Adrenal gland (tissue), 12 donors: ENCODE measurements around the gene CYBA. TPM values are rescaled to one million over a fixed set of nuclear protein-coding genes. Genes with fewer than 3 reads are reported as not detected.

Experiments used
- DNase-seq, 7 donors: peaks; one replicate each; pipeline ENCODE4 v3.0.0-alpha.2; 2019 to 2020
- H3K27ac ChIP-seq, 5 donors: fragments of 200-600 bp; sonication (generic) in 4 of 5; 1 replicate in 3 of 5; 2 replicates in 2 of 5; pipeline versions ENCODE4 v1.5.1 to v1.8.0; 2016 to 2020; ENCODE audit warnings: mild to moderate bottlenecking in 1 of 5
- H3K27me3 ChIP-seq: fragments of 200-600 bp; 2 replicates; pipeline ENCODE4 v1.8.0; 2021
- H3K36me3 ChIP-seq, 2 donors: fragments of 200-600 bp; replicated peaks in 1 of 2; 1 replicate in 1 of 2; 2 replicates in 1 of 2; pipeline versions ENCODE4 v1.5.1 to v1.8.0; 2018 to 2022
- H3K4me1 ChIP-seq, 2 donors: fragments of 200-600 bp; replicated peaks in 1 of 2; 1 replicate in 1 of 2; 2 replicates in 1 of 2; pipeline versions ENCODE4 v1.5.1 to v1.8.0; 2018 to 2021
- H3K4me3 ChIP-seq, 4 donors: fragments of 200-600 bp; sonication (generic) in 3 of 4; one replicate each; pipeline ENCODE4 v1.5.1; 2016 to 2018
- H3K9me3 ChIP-seq, 3 donors: fragments of 200-600 bp; sonication (generic) in 1 of 3; replicated peaks in 1 of 3; 1 replicate in 2 of 3; 2 replicates in 1 of 3; pipeline versions ENCODE4 v1.5.1 to v1.8.0; 2016 to 2021
- POLR2A ChIP-seq, 2 donors: fragments of 450-650 bp; IDR thresholded peaks; one replicate each; pipeline ENCODE4 v1.6.1; 2017; ENCODE audit warnings: antibody characterized with exemption in 2 of 2, mild to moderate bottlenecking in 2 of 2, moderate library complexity in 1 of 2
- WGBS, 4 donors: extraction: QIAGEN DNeasy Blood & Tissue Kit in 2 of 4; methylation state at CpG; one replicate each; pipeline versions ENCODE4 v1.1.5 to v1.1.7; 2013 to 2017; 5-methylcytosine and 5-hydroxymethylcytosine counted together
- intact Hi-C, 2 donors: fragments of 100-400 bp; cut with DNase I; formaldehyde crosslinking; loops; one replicate each; pipeline versions ENCODE4 v1.14.1 to v1.15.0; 2022 to 2023
- polyA plus RNA-seq, 3 donors: library from polyadenylated mRNA; stranded (reverse); fragments of 200-250 nt in 2 of 3; fragments of 350-450 nt in 1 of 3; fragmentation: Illumina TruSeq in 1 of 3; extraction: RNeasy Lipid Tissue Mini Kit (QIAGEN cat#74804) in 1 of 3; gene quantifications; one replicate each; pipeline ENCODE4 v1.2.3, GENCODE V29; 2013 to 2014
- total RNA-seq, 9 donors: library from RNA; depleted of rRNA in 4 of 9; stranded (reverse); fragments of >200 nt in 4 of 9; fragments of 120-200 nt in 1 of 9; fragmentation: NEBNext Ultra II Directional in 1 of 9; extraction: Animal tissue kit (Norgen Biotek cat#: 25700) in 1 of 9; gene quantifications; one replicate each; pipeline versions ENCODE4 v1.1.0 to v1.2.4, GENCODE V29; 2013 to 2023
- TF ChIP-seq, protein P1 (sequence below), 6 experiments: fragments of 450-650 bp in 4 of 6; fragments of 200-600 bp in 2 of 6; sonication (generic) in 1 of 6; IDR thresholded peaks; 1 replicate in 5 of 6; 2 replicates in 1 of 6; pipeline versions ENCODE4 v1.5.1 to v1.8.0; 2016 to 2021; ENCODE audit warnings: antibody characterized with exemption in 6 of 6, mild to moderate bottlenecking in 2 of 6, moderate library complexity in 1 of 6
- donor health status: healthy with polysubstance abuse.
- donor health status: Bipolar disorder and iron deficiency.
- donor health status: DM: yes; HTN: yes; CAD: no.
- donor health status: DM: no; HTN: no; CAD: no.
- donor health status: DM: no; HTN: no; CAD: no.
- donor health status: DM: yes; HTN: yes; CAD: no.

CYBA gene
- total and polyA plus RNA-seq, 12 donors: 19.6 to 374 (median 155) TPM

DNA sequence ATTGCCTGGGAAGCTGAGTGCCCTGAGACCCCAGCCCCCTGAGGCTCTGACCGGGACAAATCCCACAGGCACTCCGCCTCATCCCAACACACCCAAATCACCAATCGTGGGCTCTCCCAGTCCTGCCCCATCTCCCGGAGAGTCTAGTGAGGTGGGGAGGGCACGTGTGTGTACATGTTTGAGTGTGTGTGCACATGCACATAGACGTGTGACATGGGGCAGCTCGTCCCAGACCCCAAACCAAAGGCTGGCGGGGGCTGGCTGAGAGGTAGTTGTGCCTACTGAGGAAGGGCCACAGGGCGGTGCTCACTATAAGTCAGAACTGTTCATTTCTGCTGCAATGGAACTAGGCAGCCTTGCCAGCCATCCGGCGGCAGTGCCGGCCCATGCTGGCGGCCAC is 26.9 kb upstream of the CYBA start:
- Histone ChIP-seq H3K27me3 (peaks cover 16% of the 10 kb centered on the region), H3K9me3 (no peaks in the 10 kb centered on the region), H3K36me3 (no peaks in the 10 kb centered on the region), H3K4me1 (peaks cover 0 to 4% of the 10 kb centered on the region in 2 donors), H3K27ac (no peak overlapping the region), H3K4me3 (no peak overlapping the region)
- TF ChIP-seq, protein P1, sequence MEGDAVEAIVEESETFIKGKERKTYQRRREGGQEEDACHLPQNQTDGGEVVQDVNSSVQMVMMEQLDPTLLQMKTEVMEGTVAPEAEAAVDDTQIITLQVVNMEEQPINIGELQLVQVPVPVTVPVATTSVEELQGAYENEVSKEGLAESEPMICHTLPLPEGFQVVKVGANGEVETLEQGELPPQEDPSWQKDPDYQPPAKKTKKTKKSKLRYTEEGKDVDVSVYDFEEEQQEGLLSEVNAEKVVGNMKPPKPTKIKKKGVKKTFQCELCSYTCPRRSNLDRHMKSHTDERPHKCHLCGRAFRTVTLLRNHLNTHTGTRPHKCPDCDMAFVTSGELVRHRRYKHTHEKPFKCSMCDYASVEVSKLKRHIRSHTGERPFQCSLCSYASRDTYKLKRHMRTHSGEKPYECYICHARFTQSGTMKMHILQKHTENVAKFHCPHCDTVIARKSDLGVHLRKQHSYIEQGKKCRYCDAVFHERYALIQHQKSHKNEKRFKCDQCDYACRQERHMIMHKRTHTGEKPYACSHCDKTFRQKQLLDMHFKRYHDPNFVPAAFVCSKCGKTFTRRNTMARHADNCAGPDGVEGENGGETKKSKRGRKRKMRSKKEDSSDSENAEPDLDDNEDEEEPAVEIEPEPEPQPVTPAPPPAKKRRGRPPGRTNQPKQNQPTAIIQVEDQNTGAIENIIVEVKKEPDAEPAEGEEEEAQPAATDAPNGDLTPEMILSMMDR (IDR thresholded peaks at IDR 0.05): no peak
- DNase-seq: no peak
- 62 to 81% (median 69%) methylated on average over 6 to 13 of the region's 13 CpGs for WGBS, 4 donors
- intact Hi-C loops: no loop called here

DNA sequence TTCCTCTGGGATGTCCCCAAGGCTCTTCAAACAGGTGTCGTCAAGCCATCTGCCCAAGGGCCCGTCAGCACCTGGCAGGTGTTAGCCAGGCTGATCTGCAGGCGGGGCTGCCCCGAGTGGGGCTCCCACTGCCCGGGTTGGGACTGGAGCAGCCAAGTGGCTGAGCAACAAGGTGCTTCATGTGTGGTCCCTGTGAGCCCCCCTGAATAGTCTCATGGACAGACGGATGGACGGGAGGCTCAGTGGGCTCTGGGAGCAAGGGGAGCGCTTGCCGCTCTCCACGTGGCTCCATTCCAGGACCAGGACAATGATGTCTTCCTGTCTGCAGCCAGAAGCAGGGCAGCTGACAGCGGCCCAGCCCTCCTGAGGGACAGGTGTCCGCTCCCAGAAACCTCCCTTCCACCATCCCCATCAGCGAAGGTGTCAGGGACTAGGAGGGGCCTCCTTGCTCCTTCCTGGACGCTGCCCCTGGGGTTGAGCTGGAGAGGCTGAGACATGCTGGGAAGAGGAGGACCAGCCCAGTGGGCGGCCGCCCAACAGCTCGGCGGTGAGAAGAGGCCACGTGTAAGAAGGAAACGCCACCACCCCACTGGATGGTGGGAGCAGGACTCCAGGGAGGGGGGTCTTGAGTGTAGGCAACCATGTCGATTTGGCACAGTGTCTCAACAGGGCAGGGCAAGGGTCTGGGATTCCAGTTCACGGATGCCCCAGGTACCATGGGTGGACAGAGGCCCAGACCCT is 25.8 kb upstream of the CYBA start:
- no peak for DNase-seq
- H3K4me1 ChIP-seq: peaks cover 0 to 4% of the 10 kb centered on the region in 2 donors
- no peak overlapping the region for H3K4me3 ChIP-seq
- peaks cover 11% of the 10 kb centered on the region for H3K27me3 ChIP-seq
- WGBS, 4 donors: 74 to 86% (median 82%) methylated on average over 15 to 22 of the region's 22 CpGs
- intact Hi-C loops: no loop called here
- TF ChIP-seq, protein P1 (IDR thresholded peaks at IDR 0.05): no peak
- TF ChIP-seq POLR2A (IDR thresholded peaks at IDR 0.05): no peak
- H3K27ac ChIP-seq: no peak overlapping the region
- H3K9me3 ChIP-seq: no peaks in the 10 kb centered on the region
- H3K36me3 ChIP-seq: no peaks in the 10 kb centered on the region

DNA sequence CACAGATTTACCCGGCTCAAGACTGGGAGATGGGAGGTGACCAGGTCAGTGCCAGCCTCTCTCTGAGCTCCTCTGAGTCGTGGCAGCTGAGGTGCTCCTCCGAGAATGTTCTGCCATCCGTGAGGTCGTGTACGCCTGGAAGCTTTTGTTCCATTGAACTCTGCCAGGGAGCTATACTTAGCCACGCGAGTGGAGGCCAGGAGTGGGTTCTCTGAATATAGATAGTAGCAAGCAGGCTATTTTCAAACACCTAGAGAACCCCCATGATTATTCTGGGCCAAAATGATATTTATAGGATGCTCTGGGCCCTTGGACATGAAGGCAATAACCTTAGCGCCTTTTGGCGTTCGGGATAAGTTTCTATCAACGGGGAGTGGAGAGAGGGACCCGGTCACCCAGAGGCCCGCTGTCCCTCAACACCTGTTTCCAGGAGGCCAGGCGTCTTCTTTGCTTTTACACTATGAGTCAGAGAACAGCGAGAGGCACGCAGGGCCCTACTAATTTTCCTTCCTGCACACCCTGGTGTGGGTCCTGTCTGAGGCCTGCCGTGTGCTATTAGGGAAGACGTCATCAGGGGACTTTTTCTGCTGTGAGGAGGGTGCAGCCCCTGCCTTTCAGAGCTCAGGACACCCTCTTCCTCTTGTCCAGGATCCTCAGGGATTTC is 23.0 kb upstream of the CYBA start:
- H3K4me3 ChIP-seq: no peak overlapping the region
- no peak overlapping the region for H3K27ac ChIP-seq
- no peaks in the 10 kb centered on the region for H3K4me1 ChIP-seq
- H3K9me3 ChIP-seq: no peaks in the 10 kb centered on the region
- TF ChIP-seq, protein P1 (IDR thresholded peaks at IDR 0.05): no peak
- TF ChIP-seq POLR2A (IDR thresholded peaks at IDR 0.05): no peak
- H3K27me3 ChIP-seq: peaks cover 11% of the 10 kb centered on the region
- intact Hi-C loops: no loop called here
- 86 to 94% (median 92%) methylated on average over 17 to 19 of the region's 19 CpGs for WGBS, 4 donors
- H3K36me3 ChIP-seq: no peaks in the 10 kb centered on the region
- DNase-seq: no peak

DNA sequence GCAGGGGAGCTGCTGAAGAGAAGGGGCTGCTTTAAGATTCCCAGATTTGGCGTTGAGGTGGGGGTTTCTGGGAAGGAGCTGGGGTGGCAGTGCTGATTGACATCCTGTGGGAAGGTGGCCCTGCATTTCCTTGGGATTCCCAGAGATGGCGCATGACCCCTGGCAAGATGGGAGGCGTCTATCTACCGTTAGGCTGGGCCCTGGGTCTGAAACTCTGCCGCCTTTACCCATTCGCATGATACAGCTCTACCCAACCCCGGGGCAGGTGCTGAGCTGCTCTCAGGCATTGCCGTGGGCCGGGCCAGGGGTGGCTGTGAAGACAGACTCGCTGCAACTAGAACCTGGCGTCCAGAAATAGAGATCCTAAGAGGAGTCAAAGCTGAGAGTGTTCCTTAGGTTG is 21.9 kb upstream of the CYBA start:
- WGBS, 4 donors: 60 to 81% (median 77%) methylated on average over 7 to 11 of the region's 11 CpGs
- no peak for TF ChIP-seq POLR2A (IDR thresholded peaks at IDR 0.05)
- TF ChIP-seq, protein P1 (IDR thresholded peaks at IDR 0.05): peak in 1 of 6 experiments; percentile 5
- Histone ChIP-seq H3K27ac (no peak overlapping the region), H3K4me3 (no peak overlapping the region), H3K36me3 (no peaks in the 10 kb centered on the region), H3K9me3 (no peaks in the 10 kb centered on the region), H3K27me3 (peaks cover 5% of the 10 kb centered on the region), H3K4me1 (no peaks in the 10 kb centered on the region)
- DNase-seq: no peak
- intact Hi-C loops: no loop called here
